Endodermal cell (in vitro differentiated cells): ENCODE results near the gene CLIC3. TPM values are rescaled to one million over a fixed set of nuclear protein-coding genes. Genes with fewer than 3 reads are reported as not detected.

Source experiments
- DNase-seq: peaks from one replicate; pipeline ENCODE4 v3.0.0-alpha.2; 2017
- H3K27ac ChIP-seq: 2 replicates; pipeline ENCODE4 v1.5.1; 2013; ENCODE audit warnings: mild to moderate bottlenecking, low read depth, low read length, moderate library complexity
- H3K27me3 ChIP-seq: 2 replicates; pipeline ENCODE4 v1.6.1; 2013; ENCODE audit warnings: mild to moderate bottlenecking, low read length, moderate library complexity; ENCODE audit not compliant: insufficient read depth, control insufficient read depth, poor library complexity, severe bottlenecking
- H3K36me3 ChIP-seq: 2 replicates; pipeline ENCODE4 v1.7.0; 2013; ENCODE audit warnings: mild to moderate bottlenecking, low read length, moderate library complexity; ENCODE audit not compliant: control insufficient read depth, insufficient read depth
- H3K4me1 ChIP-seq: one replicate; pipeline ENCODE4 v1.7.0; 2013; ENCODE audit warnings: low read length; ENCODE audit not compliant: control insufficient read depth, insufficient read depth
- H3K4me3 ChIP-seq: 2 replicates; pipeline ENCODE4 v1.5.1; 2013; ENCODE audit warnings: mild to moderate bottlenecking, low read length, moderate library complexity
- H3K9ac ChIP-seq: 2 replicates; pipeline ENCODE4 v1.6.1; 2013; ENCODE audit warnings: mild to moderate bottlenecking, low read length, moderate library complexity; ENCODE audit not compliant: poor library complexity, severe bottlenecking; ENCODE audit errors: extremely low read depth
- H3K9me3 ChIP-seq: 2 replicates; pipeline ENCODE4 v1.6.1; 2013; ENCODE audit warnings: mild to moderate bottlenecking, low read length, moderate library complexity; ENCODE audit not compliant: control insufficient read depth
- H3K27ac Mint-ChIP-seq: 2 replicates; pipeline ENCODE4 v1.8.0; 2020; ENCODE audit warnings: mixed read lengths
- H3K27me3 Mint-ChIP-seq: 2 replicates; pipeline ENCODE4 v1.8.0; 2021; ENCODE audit warnings: mild to moderate bottlenecking, mixed read lengths; ENCODE audit not compliant: insufficient read depth
- H3K36me3 Mint-ChIP-seq: 2 replicates; pipeline ENCODE4 v1.8.0; 2020; ENCODE audit warnings: low read depth, mixed read lengths
- H3K4me1 Mint-ChIP-seq: 2 replicates; pipeline ENCODE4 v1.8.0; 2020; ENCODE audit warnings: mixed read lengths
- H3K4me3 Mint-ChIP-seq: 2 replicates; pipeline ENCODE4 v1.8.0; 2020; ENCODE audit warnings: mild to moderate bottlenecking, moderate library complexity, mixed read lengths
- H3K9me3 Mint-ChIP-seq: 2 replicates; pipeline ENCODE4 v1.8.0; 2020; ENCODE audit warnings: mild to moderate bottlenecking, mixed read lengths
- CTCF ChIP-seq: fragments of 200-600 bp; sonication (generic); conservative IDR thresholded peaks from 2 replicates; pipeline ENCODE4 v1.5.0; 2021; ENCODE audit warnings: antibody characterized with exemption, mild to moderate bottlenecking
- WGBS, 2 experiments: methylation state at CpG; one replicate each; pipeline versions ENCODE4 v1.1.5 to v1.1.7; 2013; ENCODE audit warnings: missing lambda C conversion rate in 2 of 2, mixed read lengths in 1 of 2; ENCODE audit not compliant: insufficient coverage in 1 of 2, insufficient read length in 1 of 2; 5-methylcytosine and 5-hydroxymethylcytosine counted together
- total RNA-seq, 2 donors: library from RNA; stranded (reverse); fragmentation: NEBNext Ultra II Directional in 1 of 2; extraction: Animal tissue kit (Norgen Biotek cat#: 25700) in 1 of 2; gene quantifications; 2 replicates in 1 of 2; 3 replicates in 1 of 2; pipeline ENCODE4 v1.2.1, GENCODE V29; 2021

The CLIC3 gene
- total RNA-seq, 2 donors from 2014 or later = 0.46 TPM; not detected in 1

GRCh38 chr9:136981588-136982231 is 14.7 kb downstream of the CLIC3 start:
- no peaks in the 10 kb centered on the region for H3K36me3 ChIP-seq
- H3K27me3 Mint-ChIP-seq = peaks cover 11% of the 10 kb centered on the region
- WGBS, 2 experiments = 80 to 89% methylated on average over 6 to 17 of the region's 17 CpGs
- H3K27ac ChIP-seq = no peak overlapping the region
- H3K4me3 ChIP-seq = no peak overlapping the region
- no peak overlapping the region for H3K9ac ChIP-seq
- no peak for TF ChIP-seq CTCF
- H3K4me1 ChIP-seq = peaks cover 3% of the 10 kb centered on the region
- H3K9me3 Mint-ChIP-seq = no peaks in the 10 kb centered on the region
- H3K9me3 ChIP-seq = no peaks in the 10 kb centered on the region
- peaks cover 11% of the 10 kb centered on the region for H3K4me1 Mint-ChIP-seq
- no peak overlapping the region for H3K27ac Mint-ChIP-seq
- H3K36me3 Mint-ChIP-seq = no peaks in the 10 kb centered on the region
- peaks cover 18% of the 10 kb centered on the region for H3K27me3 ChIP-seq
- H3K4me3 Mint-ChIP-seq = no peak overlapping the region
- DNase-seq = no peak

DNA sequence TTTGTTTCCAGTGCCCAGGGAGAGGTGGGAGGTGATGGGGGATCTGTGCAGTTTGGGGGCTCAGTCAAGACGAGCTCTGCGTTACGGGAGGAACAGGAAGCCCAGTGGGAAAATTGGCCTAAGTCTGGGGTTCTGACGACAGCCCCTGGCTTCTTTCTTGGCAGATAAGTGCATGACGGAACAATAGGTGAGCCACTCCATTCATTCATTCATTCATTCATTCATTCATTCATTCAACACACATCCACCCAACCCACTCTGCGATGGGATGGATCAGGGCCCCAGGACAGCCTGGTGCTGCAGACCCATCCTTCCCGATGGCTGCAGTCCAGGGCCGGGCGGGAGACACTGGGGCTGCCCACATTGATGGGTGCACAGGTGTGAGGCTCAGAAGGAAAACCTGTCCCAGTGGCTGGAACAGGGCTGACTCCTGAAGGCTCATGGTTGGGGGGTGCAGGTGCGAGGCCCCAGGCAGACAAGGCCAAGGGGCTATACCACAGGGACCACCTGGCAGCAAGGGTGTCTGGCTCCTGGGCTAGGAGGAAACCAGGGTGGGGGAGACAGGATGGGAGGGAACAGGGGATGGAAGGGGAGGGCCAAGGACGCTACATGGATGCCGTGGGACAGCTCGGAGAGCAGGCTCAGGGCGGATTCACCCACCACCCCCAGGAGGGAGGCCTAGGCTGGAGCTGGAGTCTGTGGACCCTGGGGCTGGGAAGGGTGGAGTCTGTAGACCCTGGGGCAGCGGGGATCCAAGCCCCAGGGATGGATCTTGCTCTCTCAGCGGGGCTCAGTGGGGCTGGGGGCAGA is 15.5 kb downstream of the CLIC3 start:
- Histone ChIP-seq H3K9me3 (no peaks in the 10 kb centered on the region), H3K27me3 (peaks cover 18% of the 10 kb centered on the region), H3K36me3 (no peaks in the 10 kb centered on the region), H3K9ac (no peak overlapping the region), H3K4me3 (no peak overlapping the region), H3K4me1 (peaks cover 3% of the 10 kb centered on the region), H3K27ac (no peak overlapping the region)
- no peak for TF ChIP-seq CTCF
- WGBS, 2 experiments = 91 to 96% methylated on average over 9 to 16 of the region's 16 CpGs
- H3K4me3 Mint-ChIP-seq = no peak overlapping the region
- peaks cover 11% of the 10 kb centered on the region for H3K4me1 Mint-ChIP-seq
- H3K9me3 Mint-ChIP-seq = no peaks in the 10 kb centered on the region
- peaks cover 5% of the 10 kb centered on the region for H3K27me3 Mint-ChIP-seq
- peak overlapping the region; percentile 35 for H3K27ac Mint-ChIP-seq
- DNase-seq = no peak
- H3K36me3 Mint-ChIP-seq = no peaks in the 10 kb centered on the region

GRCh38 chr9:136979769-136980587 is 16.4 kb downstream of the CLIC3 start:
- no peak overlapping the region for H3K4me3 ChIP-seq
- TF ChIP-seq CTCF = no peak
- peaks cover 17% of the 10 kb centered on the region for H3K27me3 ChIP-seq
- H3K4me3 Mint-ChIP-seq = peak overlapping the region; percentile 24
- H3K9me3 ChIP-seq = no peaks in the 10 kb centered on the region
- H3K9me3 Mint-ChIP-seq = no peaks in the 10 kb centered on the region
- peak overlapping the region; percentile 77 for H3K27ac Mint-ChIP-seq
- no peaks in the 10 kb centered on the region for H3K36me3 Mint-ChIP-seq
- peaks cover 11% of the 10 kb centered on the region for H3K4me1 Mint-ChIP-seq
- H3K4me1 ChIP-seq = peaks cover 3% of the 10 kb centered on the region
- 83 to 94% methylated on average over 17 to 26 of the region's 26 CpGs for WGBS, 2 experiments
- peaks cover 5% of the 10 kb centered on the region for H3K27me3 Mint-ChIP-seq
- DNase-seq = peak; percentile 72
- H3K9ac ChIP-seq = no peak overlapping the region
- H3K27ac ChIP-seq = no peak overlapping the region
- no peaks in the 10 kb centered on the region for H3K36me3 ChIP-seq
